ENCODE data around the gene TTLL3. TPM values are rescaled to one million over a fixed set of nuclear protein-coding genes. Genes with fewer than 3 reads are reported as not detected.
A peak's percentile ranks its signal among the peaks of the same experiment; 100 is the strongest.

Gene TTLL3
- total RNA-seq, 1 donor from 2014 or later: 53.6 TPM

GRCh38 chr3:9781978-9782603, 28.0 kb upstream of the TTLL3 start:
- no peaks in the 10 kb centered on the region for H3K27me3 Mint-ChIP-seq (ENCODE audit: unreplicated experiment)
- H3K36me3 Mint-ChIP-seq (ENCODE audit: unreplicated experiment): peaks cover 36% of the 10 kb centered on the region
- H3K4me1 Mint-ChIP-seq (ENCODE audit: unreplicated experiment): no peaks in the 10 kb centered on the region
- H3K27ac Mint-ChIP-seq (ENCODE audit: unreplicated experiment): no peak overlapping the region
- TF ChIP-seq CTCF (IDR thresholded peaks at IDR 0.05): no peak
- H3K9me3 Mint-ChIP-seq (ENCODE audit: unreplicated experiment): no peaks in the 10 kb centered on the region
- H3K4me3 Mint-ChIP-seq (ENCODE audit: unreplicated experiment): no peak overlapping the region
- DNase-seq (ENCODE audit: extremely low spot score, unreplicated experiment): no peak

GRCh38 chr3:9782770-9783169, 27.3 kb upstream of the TTLL3 start:
- Mint-ChIP-seq H3K4me3 (ENCODE audit: unreplicated experiment) (no peak overlapping the region), H3K9me3 (ENCODE audit: unreplicated experiment) (no peaks in the 10 kb centered on the region), H3K36me3 (ENCODE audit: unreplicated experiment) (peaks cover 39% of the 10 kb centered on the region), H3K27me3 (ENCODE audit: unreplicated experiment) (no peaks in the 10 kb centered on the region), H3K27ac (ENCODE audit: unreplicated experiment) (no peak overlapping the region), H3K4me1 (ENCODE audit: unreplicated experiment) (no peaks in the 10 kb centered on the region)
- no peak for DNase-seq (ENCODE audit: extremely low spot score, unreplicated experiment)
- peak; percentile 19 for TF ChIP-seq CTCF (IDR thresholded peaks at IDR 0.05)

GRCh38 chr3:9783954-9784353, 26.1 kb upstream of the TTLL3 start:
- Mint-ChIP-seq H3K27me3 (ENCODE audit: unreplicated experiment) (no peaks in the 10 kb centered on the region), H3K4me1 (ENCODE audit: unreplicated experiment) (no peaks in the 10 kb centered on the region), H3K9me3 (ENCODE audit: unreplicated experiment) (no peaks in the 10 kb centered on the region), H3K27ac (ENCODE audit: unreplicated experiment) (no peak overlapping the region), H3K4me3 (ENCODE audit: unreplicated experiment) (no peak overlapping the region), H3K36me3 (ENCODE audit: unreplicated experiment) (peaks cover 42% of the 10 kb centered on the region)
- TF ChIP-seq CTCF (IDR thresholded peaks at IDR 0.05): no peak
- DNase-seq (ENCODE audit: extremely low spot score, unreplicated experiment): no peak

- Mint-ChIP-seq H3K27me3 (ENCODE audit: unreplicated experiment) (no peaks in the 10 kb centered on the region), H3K9me3 (ENCODE audit: unreplicated experiment) (no peaks in the 10 kb centered on the region), H3K4me3 (ENCODE audit: unreplicated experiment) (no peak overlapping the region), H3K27ac (ENCODE audit: unreplicated experiment) (no peak overlapping the region), H3K36me3 (ENCODE audit: unreplicated experiment) (peaks cover 49% of the 10 kb centered on the region), H3K4me1 (ENCODE audit: unreplicated experiment) (no peaks in the 10 kb centered on the region)
- DNase-seq (ENCODE audit: extremely low spot score, unreplicated experiment): no peak
- no peak for TF ChIP-seq CTCF (IDR thresholded peaks at IDR 0.05)
These were observed 25.1 kb upstream of the TTLL3 start for GRCh38 chr3:9784965-9785364.

- DNase-seq (ENCODE audit: extremely low spot score, unreplicated experiment): no peak
- peaks cover 52% of the 10 kb centered on the region for H3K36me3 Mint-ChIP-seq (ENCODE audit: unreplicated experiment)
- H3K27ac Mint-ChIP-seq (ENCODE audit: unreplicated experiment): no peak overlapping the region
- peaks cover 3% of the 10 kb centered on the region for H3K4me1 Mint-ChIP-seq (ENCODE audit: unreplicated experiment)
- no peak overlapping the region for H3K4me3 Mint-ChIP-seq (ENCODE audit: unreplicated experiment)
- H3K27me3 Mint-ChIP-seq (ENCODE audit: unreplicated experiment): no peaks in the 10 kb centered on the region
- H3K9me3 Mint-ChIP-seq (ENCODE audit: unreplicated experiment): no peaks in the 10 kb centered on the region
- no peak for TF ChIP-seq CTCF (IDR thresholded peaks at IDR 0.05)
These were observed 24.5 kb upstream of the TTLL3 start for GRCh38 chr3:9785602-9786001.
